ENCODE measurements around the gene DQX1.

The DQX1 gene

DNA sequence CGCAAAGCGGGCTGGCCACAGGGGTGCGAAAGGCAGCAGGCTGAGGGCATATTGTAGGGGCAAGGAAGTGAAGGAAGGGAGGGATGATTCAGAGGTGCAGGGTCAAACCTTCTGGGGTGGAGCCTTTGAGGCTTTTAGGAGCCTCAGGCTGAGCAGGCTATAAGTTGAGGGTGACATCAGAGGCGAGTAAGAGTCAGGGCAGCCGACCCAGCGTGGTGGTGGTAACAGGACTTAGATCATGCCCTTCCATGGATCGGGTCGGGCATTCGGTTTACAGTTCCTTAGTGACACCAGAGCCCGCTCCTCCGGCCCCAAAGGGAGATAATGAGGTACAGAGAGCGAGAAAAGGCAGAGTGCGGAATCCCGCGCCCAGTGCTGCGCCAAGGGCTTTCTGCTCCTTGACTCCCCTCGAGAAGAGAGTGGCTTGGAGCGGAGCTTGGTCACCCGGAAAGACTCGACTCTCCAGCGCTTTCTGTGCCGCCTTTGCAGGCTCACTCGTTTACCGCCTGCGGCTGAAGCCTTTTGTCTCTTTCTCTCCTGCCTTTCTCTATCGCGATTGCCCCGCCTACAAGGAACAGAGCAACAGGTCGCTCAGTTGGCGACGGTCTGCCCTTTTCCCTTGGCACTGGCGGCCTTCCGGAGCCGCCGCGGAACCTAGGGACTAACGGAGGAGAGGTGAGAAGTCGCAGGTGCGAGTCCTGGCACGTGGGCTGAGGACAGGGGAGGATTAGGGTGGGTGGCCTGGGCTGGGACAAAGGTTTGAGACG lies 27.3 kb downstream of the DQX1 start:
- TF ChIP-seq, protein P1, sequence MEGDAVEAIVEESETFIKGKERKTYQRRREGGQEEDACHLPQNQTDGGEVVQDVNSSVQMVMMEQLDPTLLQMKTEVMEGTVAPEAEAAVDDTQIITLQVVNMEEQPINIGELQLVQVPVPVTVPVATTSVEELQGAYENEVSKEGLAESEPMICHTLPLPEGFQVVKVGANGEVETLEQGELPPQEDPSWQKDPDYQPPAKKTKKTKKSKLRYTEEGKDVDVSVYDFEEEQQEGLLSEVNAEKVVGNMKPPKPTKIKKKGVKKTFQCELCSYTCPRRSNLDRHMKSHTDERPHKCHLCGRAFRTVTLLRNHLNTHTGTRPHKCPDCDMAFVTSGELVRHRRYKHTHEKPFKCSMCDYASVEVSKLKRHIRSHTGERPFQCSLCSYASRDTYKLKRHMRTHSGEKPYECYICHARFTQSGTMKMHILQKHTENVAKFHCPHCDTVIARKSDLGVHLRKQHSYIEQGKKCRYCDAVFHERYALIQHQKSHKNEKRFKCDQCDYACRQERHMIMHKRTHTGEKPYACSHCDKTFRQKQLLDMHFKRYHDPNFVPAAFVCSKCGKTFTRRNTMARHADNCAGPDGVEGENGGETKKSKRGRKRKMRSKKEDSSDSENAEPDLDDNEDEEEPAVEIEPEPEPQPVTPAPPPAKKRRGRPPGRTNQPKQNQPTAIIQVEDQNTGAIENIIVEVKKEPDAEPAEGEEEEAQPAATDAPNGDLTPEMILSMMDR (conservative IDR thresholded peaks at IDR 0.05; ENCODE audit: low read length), result no peak
- H3K4me3 ChIP-seq (ENCODE audit: low read length), result peak overlapping the region; percentile 53
- no peak for DNase-seq (ENCODE audit: low read depth)

DNA sequence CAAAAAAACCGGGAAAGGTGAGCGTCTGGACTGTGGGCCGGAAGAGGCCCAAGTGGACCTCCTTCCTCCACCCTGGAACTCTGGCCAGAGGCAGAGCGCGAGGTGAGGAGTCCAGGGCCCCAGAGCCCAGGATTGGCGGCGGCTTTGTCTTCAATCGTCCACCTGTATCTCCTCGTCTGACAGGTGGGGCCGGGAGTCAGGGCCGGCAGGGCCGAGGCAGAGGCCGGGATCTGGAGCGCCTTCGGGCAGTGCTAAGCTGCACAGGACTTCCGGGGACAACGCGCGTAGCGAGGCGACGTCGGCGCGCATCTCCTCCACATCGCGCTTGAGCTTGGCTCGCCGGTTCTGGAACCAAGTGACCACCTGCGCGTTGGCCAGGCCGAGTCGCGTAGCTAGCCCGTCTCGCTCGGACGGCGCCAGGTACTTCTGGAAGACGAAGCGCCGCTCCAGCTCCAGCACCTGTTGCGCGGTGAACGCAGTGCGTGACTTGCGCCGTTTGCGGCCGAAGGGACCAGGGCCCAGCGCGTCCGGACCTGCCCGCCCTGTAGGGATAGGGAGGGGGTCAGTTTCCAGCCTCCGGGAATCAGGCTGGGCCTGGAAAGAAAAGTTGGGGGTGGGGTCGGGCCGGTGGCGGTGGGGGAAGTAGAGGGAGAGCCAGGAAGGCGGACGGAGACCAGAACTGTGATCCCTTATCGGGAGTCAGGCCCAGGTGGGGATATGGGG lies 28.1 kb downstream of the DQX1 start:
- peak overlapping the region; percentile 53 for H3K4me3 ChIP-seq (ENCODE audit: low read length)
- no peak for DNase-seq (ENCODE audit: low read depth)

DNA sequence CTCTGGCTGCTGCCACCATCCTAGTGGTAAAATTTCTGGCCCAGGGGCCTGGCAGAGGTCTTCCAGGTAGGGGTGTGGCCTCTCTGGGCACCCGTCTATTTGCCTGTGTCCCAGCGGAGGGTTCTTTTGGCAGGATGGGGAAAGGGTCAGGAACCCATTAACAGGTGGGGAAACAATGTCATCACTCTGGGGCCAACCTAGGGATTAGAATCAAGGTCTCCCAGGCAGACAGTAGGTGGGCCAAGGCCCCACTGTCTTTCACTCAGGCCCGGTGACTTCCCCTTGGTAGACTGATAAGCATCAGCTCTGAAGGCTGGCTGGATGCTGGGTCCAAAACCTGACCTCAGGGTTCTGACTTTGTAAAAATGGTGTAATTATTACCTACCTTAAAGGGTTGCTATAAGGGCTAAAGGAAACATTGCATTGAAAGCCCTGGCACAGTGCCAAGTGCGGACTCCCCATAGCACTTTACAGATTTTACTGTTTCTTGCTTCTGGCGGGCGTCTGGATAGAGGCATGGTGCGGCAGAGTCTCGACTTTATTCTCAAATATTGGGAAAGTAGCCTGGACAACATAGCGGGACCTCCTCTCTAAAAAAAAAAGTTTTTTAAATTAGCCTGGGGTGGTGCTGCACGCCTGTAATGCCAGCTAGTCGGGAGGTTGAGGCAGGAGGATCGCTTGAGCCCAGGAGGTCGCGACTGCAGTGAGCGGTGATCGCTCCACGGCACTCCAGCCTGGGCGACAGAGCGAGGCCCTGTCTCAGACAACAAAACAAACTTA lies 28.8 kb downstream of the DQX1 start:
- no peak for DNase-seq (ENCODE audit: low read depth)
- TF ChIP-seq, protein P1 (conservative IDR thresholded peaks at IDR 0.05; ENCODE audit: low read length), result no peak
- H3K4me3 ChIP-seq (ENCODE audit: low read length), result no peak overlapping the region; the same call in 1 of the 2 replicates

More for the DNA sequence above, 28.1 kb downstream of the DQX1 start:
- TF ChIP-seq, protein P1 (conservative IDR thresholded peaks at IDR 0.05; ENCODE audit: low read length), result no peak

DNA sequence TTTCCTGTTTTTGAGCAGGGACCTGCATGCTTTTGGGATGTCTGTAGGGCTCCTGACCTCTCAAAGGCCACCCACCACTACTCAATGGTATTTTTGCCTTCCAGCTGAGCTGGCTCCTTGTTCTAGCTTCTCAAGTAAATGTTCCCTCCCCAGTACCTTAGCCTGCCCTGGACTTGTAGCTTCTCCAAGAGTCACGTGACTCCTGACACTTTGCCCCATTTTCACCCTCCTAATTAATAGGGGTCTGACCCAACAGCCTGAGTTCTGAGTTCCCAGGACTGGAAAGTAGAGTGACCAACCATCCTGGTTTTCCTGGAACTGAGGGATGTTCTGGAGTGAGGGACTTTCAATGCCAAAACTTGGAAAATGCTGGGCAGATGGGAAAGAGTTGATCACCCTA lies 30.6 kb downstream of the DQX1 start:
- no peak for DNase-seq (ENCODE audit: low read depth)
- no peak overlapping the region for H3K4me3 ChIP-seq (ENCODE audit: low read length)
- TF ChIP-seq, protein P1 (conservative IDR thresholded peaks at IDR 0.05; ENCODE audit: low read length), result no peak

DNA sequence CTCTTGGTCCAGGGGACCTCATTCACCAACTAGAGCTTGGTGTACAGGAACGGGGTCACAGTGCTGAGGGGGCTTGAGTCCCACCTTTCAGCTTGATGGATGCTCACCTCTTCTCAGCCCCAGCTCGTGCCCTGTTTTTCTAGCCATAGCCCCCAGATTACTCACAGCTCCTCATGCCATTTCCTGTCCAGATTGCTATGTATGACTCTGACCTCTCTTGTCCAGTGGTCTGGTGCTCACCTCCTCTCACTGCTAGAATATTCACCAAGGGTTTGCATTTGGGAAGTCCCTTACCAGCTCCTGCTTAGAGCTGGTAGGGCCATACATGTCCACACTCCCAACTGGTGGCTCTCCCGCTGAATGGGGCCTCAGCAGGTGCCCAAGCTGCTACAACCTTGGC lies 32.5 kb downstream of the DQX1 start:
- no peak for DNase-seq (ENCODE audit: low read depth)
- TF ChIP-seq, protein P1 (conservative IDR thresholded peaks at IDR 0.05; ENCODE audit: low read length), result no peak
- H3K4me3 ChIP-seq (ENCODE audit: low read length), result no peak overlapping the region

DNA sequence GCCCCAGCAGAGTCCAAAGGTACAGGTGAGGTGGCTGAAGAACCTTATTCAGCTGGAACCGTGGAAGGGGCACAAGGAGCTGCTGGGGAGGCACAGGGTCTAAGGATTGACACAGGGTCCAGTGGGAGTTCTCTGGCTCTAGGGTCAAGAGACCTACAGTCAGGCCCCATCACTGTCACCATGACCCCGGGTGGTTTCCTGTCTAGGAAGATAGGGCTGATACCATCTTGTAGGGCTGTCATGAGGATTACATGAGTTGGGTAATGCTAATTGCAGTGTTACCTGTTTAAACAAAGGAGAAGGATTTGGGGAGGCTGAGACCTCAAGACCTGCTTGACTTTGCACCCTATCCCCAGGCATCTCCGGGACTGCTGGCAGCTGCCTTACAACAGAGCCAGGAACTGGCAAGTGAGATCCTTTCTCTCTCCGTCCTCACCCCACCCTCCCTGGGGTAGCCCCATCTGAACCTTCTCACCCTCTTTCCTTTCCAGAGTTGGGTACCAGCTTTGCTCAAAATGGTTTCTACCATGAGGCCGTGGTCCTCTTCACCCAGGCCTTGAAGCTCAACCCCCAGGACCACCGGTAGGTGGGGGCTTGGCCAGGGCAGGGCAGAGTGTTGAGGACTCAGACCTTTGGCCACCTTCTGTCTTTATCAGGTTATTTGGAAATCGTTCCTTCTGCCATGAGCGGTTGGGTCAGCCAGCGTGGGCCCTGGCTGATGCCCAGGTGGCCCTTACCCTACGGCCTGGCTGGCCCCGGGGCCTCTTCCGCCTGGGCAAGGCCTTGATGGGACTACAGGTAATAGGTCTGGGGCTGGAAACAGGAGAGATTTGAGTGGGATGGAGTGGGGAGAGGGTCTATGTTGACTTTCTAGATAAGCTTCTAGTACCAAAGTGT lies 34.1 kb downstream of the DQX1 start:
- TF ChIP-seq, protein P1 (conservative IDR thresholded peaks at IDR 0.05; ENCODE audit: low read length), result no peak
- H3K4me3 ChIP-seq (ENCODE audit: low read length), result no peak overlapping the region
- no peak for DNase-seq (ENCODE audit: low read depth)
